VCaP (cell line): ENCODE data around the gene DENND4B.
A peak's percentile ranks its signal among the peaks of the same experiment; 100 is the strongest.
"Not testable (repeated sequence)": the region's sequence is repeated elsewhere in the genome, so short reads cannot be mapped to it uniquely, and the experiment has no call there.

ENCODE experiments used
- H3K27ac ChIP-seq: fragments of 450-650 bp; 2 replicates; pipeline ENCODE4 v1.5.1; 2017
- TF ChIP-seq, protein P1 (sequence below): fragments of 450-650 bp; conservative IDR thresholded peaks from 2 replicates; pipeline ENCODE4 v1.5.1; 2017; ENCODE audit warnings: mild to moderate bottlenecking, moderate library complexity

The DENND4B gene

DNA sequence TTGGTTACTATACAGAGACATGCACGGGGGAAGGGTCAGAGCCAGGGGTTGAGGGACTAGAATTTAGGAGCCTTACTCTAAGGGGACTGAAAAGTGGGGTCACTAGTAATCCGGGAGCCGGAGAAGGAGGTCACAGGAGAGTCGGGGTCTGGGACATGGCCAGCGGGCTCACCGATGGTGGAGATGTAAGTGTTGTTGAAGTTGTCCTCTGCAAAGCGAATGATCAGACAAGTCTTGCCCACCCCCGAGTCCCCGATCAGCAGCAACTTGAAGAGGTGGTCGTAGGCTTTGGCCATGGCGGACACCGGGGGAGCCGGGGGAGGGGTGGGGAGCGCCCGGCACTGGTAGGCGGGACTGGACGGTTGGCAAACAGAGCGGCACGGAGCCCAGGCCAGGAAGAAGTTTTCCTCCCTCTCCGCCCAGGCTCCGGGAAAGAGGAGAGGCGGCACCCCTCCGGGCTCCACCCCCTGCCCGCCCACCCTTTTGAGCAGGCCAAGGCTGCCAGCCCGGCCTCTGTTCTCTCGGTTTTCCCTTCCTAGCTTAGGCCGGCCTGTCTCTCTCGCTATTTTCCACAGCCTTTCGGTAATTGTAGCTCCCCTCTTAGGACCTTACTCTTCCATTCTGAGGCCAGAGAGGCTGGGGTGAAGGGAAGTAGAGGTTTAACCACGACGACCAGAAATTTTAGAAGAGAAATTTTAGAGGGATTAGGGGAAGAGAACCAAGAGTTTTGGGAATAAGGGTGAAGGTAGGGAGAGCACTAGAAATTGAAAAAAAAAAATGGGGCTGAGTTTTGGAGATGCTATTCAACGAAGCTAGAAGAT is 39.6 kb upstream of the DENND4B start, which contains the start of gene RAB13:
Gene RAB13 (minus strand): TSS at position 399 of the 821 bp plus-strand sequence. CDS start 103 bp downstream, at position 296.
- H3K27ac ChIP-seq: peak within 1 kb of the TSS; percentile 68
- TF ChIP-seq, protein P1, sequence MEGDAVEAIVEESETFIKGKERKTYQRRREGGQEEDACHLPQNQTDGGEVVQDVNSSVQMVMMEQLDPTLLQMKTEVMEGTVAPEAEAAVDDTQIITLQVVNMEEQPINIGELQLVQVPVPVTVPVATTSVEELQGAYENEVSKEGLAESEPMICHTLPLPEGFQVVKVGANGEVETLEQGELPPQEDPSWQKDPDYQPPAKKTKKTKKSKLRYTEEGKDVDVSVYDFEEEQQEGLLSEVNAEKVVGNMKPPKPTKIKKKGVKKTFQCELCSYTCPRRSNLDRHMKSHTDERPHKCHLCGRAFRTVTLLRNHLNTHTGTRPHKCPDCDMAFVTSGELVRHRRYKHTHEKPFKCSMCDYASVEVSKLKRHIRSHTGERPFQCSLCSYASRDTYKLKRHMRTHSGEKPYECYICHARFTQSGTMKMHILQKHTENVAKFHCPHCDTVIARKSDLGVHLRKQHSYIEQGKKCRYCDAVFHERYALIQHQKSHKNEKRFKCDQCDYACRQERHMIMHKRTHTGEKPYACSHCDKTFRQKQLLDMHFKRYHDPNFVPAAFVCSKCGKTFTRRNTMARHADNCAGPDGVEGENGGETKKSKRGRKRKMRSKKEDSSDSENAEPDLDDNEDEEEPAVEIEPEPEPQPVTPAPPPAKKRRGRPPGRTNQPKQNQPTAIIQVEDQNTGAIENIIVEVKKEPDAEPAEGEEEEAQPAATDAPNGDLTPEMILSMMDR: no peak

GRCh38 chr1:153985341-153985912 is 38.9 kb upstream of the DENND4B start:
- TF ChIP-seq, protein P1: no peak
- H3K27ac ChIP-seq: peak overlapping the region; percentile 68

DNA sequence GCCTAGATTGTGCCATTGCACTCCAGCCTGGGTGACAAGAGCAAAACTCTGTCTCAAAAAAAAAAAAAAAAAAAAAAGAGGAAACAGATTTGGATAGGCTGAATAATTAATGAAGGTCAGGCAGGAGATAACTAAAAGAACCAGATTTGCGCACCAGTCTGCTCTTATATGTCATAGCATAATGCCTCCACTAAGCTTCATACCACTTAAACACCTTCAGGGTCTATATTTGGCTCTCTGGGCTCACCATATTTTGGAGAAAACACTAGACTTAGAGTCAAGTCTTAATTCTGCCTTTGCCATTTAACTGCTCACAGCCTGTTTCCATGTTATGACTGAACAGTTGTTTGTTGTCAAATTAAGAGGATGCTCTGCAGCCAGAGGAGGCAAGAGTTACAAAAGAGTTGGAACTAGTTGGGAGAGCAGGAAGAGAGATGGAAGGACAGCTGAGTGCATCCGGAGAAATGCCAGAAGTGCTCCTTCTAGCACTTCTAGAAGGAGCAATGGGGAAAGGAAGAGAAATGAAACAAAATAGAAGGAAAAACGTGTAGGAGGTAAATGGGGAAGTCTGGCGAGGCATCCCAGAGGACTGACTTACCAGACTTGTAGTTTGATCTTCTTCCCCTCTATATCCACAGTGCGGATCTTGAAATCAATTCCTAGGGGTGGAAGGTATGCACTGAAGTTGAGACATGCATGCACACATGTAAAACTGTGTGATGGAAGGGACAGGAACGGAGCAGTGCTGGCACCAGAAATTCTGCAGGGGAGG is 37.8 kb upstream of the DENND4B start:
- no peak overlapping the region for H3K27ac ChIP-seq
- TF ChIP-seq, protein P1: no peak

DNA sequence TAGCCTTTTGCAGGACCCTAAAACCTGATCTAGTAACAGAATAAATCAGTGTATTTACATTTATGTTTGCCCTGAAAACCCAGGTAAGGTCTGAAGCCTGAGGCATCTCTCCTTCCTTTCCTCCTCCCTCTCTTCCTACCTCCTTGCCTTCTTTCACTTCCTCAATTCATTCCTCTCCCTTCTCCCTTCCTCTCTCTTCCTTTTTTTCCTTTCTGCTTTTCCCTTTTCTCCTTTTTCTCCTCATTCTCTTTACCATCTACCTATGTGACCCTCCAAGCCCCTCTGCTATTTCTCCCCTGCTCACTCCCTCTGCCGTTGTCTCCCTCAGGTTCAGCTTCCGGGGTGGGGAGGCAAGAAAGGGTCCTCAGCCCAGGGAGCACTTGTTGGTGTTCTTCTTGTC is 35.2 kb upstream of the DENND4B start:
- H3K27ac ChIP-seq: not testable (repeated sequence)

- H3K27ac ChIP-seq: peak overlapping the region; percentile 96
Measured at GRCh38 chr1:153979091-153979490, 32.6 kb upstream of the DENND4B start.

- TF ChIP-seq, protein P1: no peak
- peak overlapping the region; percentile 96 for H3K27ac ChIP-seq
Measured at GRCh38 chr1:153978274-153978909, 31.9 kb upstream of the DENND4B start.

DNA sequence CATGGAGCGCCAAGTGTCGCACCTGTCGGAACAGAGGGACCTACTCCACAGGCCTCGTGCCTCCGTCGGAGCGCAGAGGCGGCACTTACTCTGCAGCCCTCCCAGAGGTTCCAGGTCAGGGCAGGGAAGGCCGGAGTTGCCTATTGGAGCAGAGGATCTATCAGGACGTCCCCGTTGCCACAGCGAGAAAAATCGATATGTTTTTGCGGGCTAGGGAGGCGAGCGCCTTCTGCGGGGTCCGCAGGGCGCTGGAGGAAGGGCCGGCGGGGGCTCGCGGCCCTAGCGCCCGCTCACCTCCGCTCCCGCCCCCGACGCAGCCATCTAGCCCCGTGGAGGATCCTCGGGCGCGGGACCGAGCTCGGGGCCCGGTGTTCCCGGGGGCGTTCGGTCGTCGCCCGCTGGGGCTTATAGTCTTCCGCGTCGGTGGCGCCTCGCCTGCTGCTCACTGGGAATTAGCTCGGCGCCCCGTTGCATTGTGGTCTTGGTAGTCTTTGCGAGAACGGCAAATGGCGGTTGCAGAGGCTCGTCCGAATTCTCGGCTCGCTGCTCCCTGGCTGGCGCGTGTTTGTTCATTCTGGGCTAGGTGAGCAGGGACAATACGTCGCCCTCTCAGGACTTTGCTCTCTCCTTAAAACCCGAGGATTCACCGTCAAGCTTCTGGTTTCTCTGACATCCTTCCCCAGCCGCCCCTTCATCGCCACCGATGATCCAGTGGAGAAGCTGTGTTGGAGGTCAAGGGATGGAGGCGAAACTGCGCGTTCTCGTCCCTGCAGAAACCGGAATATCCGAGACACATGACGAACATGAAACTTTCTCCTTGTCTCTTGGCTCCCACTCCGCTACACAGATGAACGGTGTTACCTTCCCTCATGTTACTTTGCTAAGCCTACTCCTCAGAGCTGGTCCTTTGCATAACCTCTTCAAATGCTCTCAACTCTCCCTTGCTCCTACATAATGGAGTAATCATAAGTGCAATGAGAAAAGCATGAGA is 31.0 kb upstream of the DENND4B start, which contains the start of gene JTB:
Gene JTB (minus strand): TSS at position 425 of the 991 bp plus-strand sequence. CDS start 422 bp downstream, at position 3.
- TF ChIP-seq, protein P1: no peak
- H3K27ac ChIP-seq: peak within 1 kb of the TSS; percentile 96
